Hepatocyte (in vitro differentiated cells): ENCODE results near the gene PDCL2. TPM values are rescaled to one million over a fixed set of nuclear protein-coding genes. Genes with fewer than 3 reads are reported as not detected.

ENCODE experiments used
- DNase-seq: peaks from one replicate; pipeline ENCODE4 v3.0.0-alpha.2; 2016; ENCODE audit warnings: low spot score
- H2AFZ ChIP-seq: fragments of 200-600 bp; sonication (generic); 2 replicates; pipeline ENCODE4 v1.6.0; 2016; ENCODE audit warnings: antibody characterized with exemption, mild to moderate bottlenecking
- H3K27ac ChIP-seq: fragments of 200-600 bp; sonication (generic); 2 replicates; pipeline ENCODE4 v1.5.1; 2016; ENCODE audit warnings: mild to moderate bottlenecking
- H3K27me3 ChIP-seq: fragments of 200-600 bp; sonication (generic); 2 replicates; pipeline ENCODE4 v1.6.1; 2016
- H3K36me3 ChIP-seq: fragments of 200-600 bp; sonication (generic); replicated peaks from 2 replicates; pipeline ENCODE4 v1.5.1; 2016; ENCODE audit warnings: low read depth; ENCODE audit not compliant: insufficient read depth
- H3K4me1 ChIP-seq: fragments of 200-600 bp; sonication (generic); 2 replicates; pipeline ENCODE4 v1.5.1; 2016; ENCODE audit warnings: mild to moderate bottlenecking, moderate library complexity; ENCODE audit not compliant: insufficient read depth
- H3K4me2 ChIP-seq: fragments of 200-600 bp; sonication (generic); 2 replicates; pipeline ENCODE4 v1.6.0; 2016
- H3K4me3 ChIP-seq: fragments of 200-600 bp; sonication (generic); 2 replicates; pipeline ENCODE4 v1.5.1; 2016; ENCODE audit warnings: mild to moderate bottlenecking
- H3K79me2 ChIP-seq: fragments of 200-600 bp; sonication (generic); 2 replicates; pipeline ENCODE4 v1.6.0; 2017; ENCODE audit warnings: mild to moderate bottlenecking
- H3K9me2 ChIP-seq: fragments of 200-600 bp; sonication (generic); replicated peaks from 2 replicates; pipeline ENCODE4 v1.6.0; 2017; ENCODE audit warnings: mild to moderate bottlenecking; ENCODE audit not compliant: insufficient read depth
- H3K9me3 ChIP-seq: fragments of 200-600 bp; sonication (generic); 2 replicates; pipeline ENCODE4 v1.5.1; 2016; ENCODE audit warnings: low read depth, mild to moderate bottlenecking
- H4K20me1 ChIP-seq: fragments of 200-600 bp; sonication (generic); 2 replicates; pipeline ENCODE4 v1.6.0; 2016; ENCODE audit warnings: mild to moderate bottlenecking; ENCODE audit not compliant: insufficient read depth, poor library complexity, severe bottlenecking
- CTCF ChIP-seq: fragments of 200-600 bp; sonication (generic); IDR thresholded peaks from 2 replicates; pipeline ENCODE4 v1.5.1; 2016; ENCODE audit warnings: antibody characterized with exemption, mild to moderate bottlenecking; ENCODE audit not compliant: poor library complexity
- EZH2 ChIP-seq: fragments of 200-600 bp; sonication (generic); IDR thresholded peaks from 2 replicates; pipeline ENCODE4 v1.6.1; 2016; ENCODE audit warnings: antibody characterized with exemption, mild to moderate bottlenecking, borderline replicate concordance
- EZH2phosphoT487 ChIP-seq: fragments of 200-600 bp; sonication (generic); IDR thresholded peaks from one replicate; pipeline ENCODE4 v1.6.1; 2018; ENCODE audit warnings: antibody characterized with exemption, mild to moderate bottlenecking, low read depth, moderate library complexity; ENCODE audit not compliant: unreplicated experiment, severe bottlenecking
- WGBS: methylation state at CpG from one replicate; pipeline ENCODE4 v1.1.6; 2016; ENCODE audit warnings: low lambda C conversion rate; ENCODE audit errors: missing lambda C conversion rate; 5-methylcytosine and 5-hydroxymethylcytosine counted together
- polyA plus RNA-seq: library from polyadenylated mRNA; unstranded; fragments of >200 nt; fragmentation: Nextera tagmentation; extraction: Ambion mirVana; gene quantifications from 2 replicates; pipeline ENCODE4 v1.2.1, GENCODE V29; 2016
- total RNA-seq: library from RNA; depleted of rRNA; stranded (reverse); fragments of >200 nt; gene quantifications from 2 replicates; pipeline ENCODE4 v1.2.3, GENCODE V29; 2014

Gene PDCL2
- total and polyA plus RNA-seq, 2 experiments from 2014 or later, result not detected

- H3K9me2 ChIP-seq, result no peaks in the 10 kb centered on the region
- H3K4me2 ChIP-seq, result no peak overlapping the region
- H3K36me3 ChIP-seq, result no peaks in the 10 kb centered on the region
- no peak overlapping the region for H2AFZ ChIP-seq
- TF ChIP-seq EZH2phosphoT487 (no peak), EZH2 (no peak), CTCF (no peak)
- H4K20me1 ChIP-seq, result no peaks in the 10 kb centered on the region
- no peak overlapping the region for H3K27ac ChIP-seq
- WGBS, result 100% methylated on average over 1 of the region's 1 CpG
- no peaks in the 10 kb centered on the region for H3K79me2 ChIP-seq
- no peaks in the 10 kb centered on the region for H3K27me3 ChIP-seq
- no peak for DNase-seq
- no peaks in the 10 kb centered on the region for H3K9me3 ChIP-seq
- H3K4me3 ChIP-seq, result no peak overlapping the region
- H3K4me1 ChIP-seq, result no peaks in the 10 kb centered on the region
Observed at GRCh38 chr4:55617587-55618197, 25.6 kb upstream of the PDCL2 start.

GRCh38 chr4:55615008-55615407 lies 23.0 kb upstream of the PDCL2 start:
- no peaks in the 10 kb centered on the region for H3K27me3 ChIP-seq
- no peak overlapping the region for H2AFZ ChIP-seq
- H3K4me1 ChIP-seq, result no peaks in the 10 kb centered on the region
- no peak for TF ChIP-seq EZH2
- TF ChIP-seq CTCF, result no peak
- TF ChIP-seq EZH2phosphoT487, result no peak
- DNase-seq, result no peak
- WGBS, result 92% methylated on average over 3 of the region's 3 CpGs
- no peak overlapping the region for H3K27ac ChIP-seq
- no peaks in the 10 kb centered on the region for H3K36me3 ChIP-seq
- no peak overlapping the region for H3K4me3 ChIP-seq
- no peaks in the 10 kb centered on the region for H3K79me2 ChIP-seq
- H3K4me2 ChIP-seq, result no peak overlapping the region
- no peaks in the 10 kb centered on the region for H3K9me3 ChIP-seq
- H3K9me2 ChIP-seq, result no peaks in the 10 kb centered on the region
- H4K20me1 ChIP-seq, result no peaks in the 10 kb centered on the region

GRCh38 chr4:55613621-55614020 lies 21.6 kb upstream of the PDCL2 start:
- 83% methylated on average over 3 of the region's 3 CpGs for WGBS
- H3K27me3 ChIP-seq, result no peaks in the 10 kb centered on the region

More at GRCh38 chr4:55613621-55614020, 21.6 kb upstream of the PDCL2 start:
- no peaks in the 10 kb centered on the region for H3K9me2 ChIP-seq
- no peaks in the 10 kb centered on the region for H3K79me2 ChIP-seq
- no peaks in the 10 kb centered on the region for H3K9me3 ChIP-seq
- no peaks in the 10 kb centered on the region for H3K4me1 ChIP-seq
- H4K20me1 ChIP-seq, result no peaks in the 10 kb centered on the region
- H3K4me2 ChIP-seq, result no peak overlapping the region
- TF ChIP-seq EZH2phosphoT487 (no peak), EZH2 (no peak), CTCF (no peak)
- H3K27ac ChIP-seq, result no peak overlapping the region
- DNase-seq, result no peak
- no peaks in the 10 kb centered on the region for H3K36me3 ChIP-seq
- H3K4me3 ChIP-seq, result no peak overlapping the region
- H2AFZ ChIP-seq, result no peak overlapping the region
